GM19193 (cell line): Measurements from ENCODE around the gene SNRPD3.
"Not testable (repeated sequence)": the region's sequence is repeated elsewhere in the genome, so short reads cannot be mapped to it uniquely, and the experiment has no call there.

Source experiments
- POLR2A ChIP-seq: IDR thresholded peaks from 4 replicates; pipeline ENCODE4 v1.6.1; 2011; ENCODE audit not compliant: insufficient read depth, insufficient read length; ENCODE audit errors: extremely low read depth

SNRPD3 gene

DNA sequence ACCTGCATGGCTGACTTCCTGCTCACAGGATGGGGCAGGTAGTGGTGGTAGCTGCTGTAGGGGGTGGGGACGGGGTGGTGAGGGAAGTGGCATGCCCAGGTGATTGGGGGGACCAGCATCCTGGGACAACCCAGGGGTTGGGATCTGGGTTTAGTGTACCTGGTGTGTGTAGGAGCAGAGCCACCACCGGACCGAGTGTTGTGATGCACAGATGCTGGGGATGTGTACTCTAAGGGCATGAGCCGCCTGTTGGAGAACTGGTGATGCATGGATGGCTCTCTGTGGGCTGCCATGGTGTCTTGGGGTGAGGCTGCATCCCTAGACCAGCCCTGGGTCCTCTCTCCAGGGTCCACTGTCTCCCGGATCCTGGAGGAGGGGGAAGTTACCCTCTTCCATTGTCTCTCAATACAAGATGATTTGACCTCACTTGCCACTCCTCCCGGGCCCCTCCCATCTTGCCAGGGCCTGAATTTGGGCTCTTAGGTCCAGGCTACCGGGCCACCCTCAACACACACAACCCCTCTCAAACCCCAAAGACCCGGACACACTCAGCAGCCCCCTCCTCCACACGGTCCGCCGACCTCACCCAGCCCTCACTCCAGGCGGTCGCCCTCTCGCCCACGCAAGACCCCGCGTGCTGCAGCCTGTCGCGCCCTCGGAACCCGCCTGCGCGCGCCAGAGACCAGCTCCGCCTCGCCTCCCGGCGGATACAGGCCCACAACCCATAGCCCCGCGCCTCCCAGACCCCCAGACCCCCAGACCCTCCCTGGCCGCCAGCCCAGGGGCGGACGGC, 36.5 kb downstream of the SNRPD3 start:
- no peak for TF ChIP-seq POLR2A

DNA sequence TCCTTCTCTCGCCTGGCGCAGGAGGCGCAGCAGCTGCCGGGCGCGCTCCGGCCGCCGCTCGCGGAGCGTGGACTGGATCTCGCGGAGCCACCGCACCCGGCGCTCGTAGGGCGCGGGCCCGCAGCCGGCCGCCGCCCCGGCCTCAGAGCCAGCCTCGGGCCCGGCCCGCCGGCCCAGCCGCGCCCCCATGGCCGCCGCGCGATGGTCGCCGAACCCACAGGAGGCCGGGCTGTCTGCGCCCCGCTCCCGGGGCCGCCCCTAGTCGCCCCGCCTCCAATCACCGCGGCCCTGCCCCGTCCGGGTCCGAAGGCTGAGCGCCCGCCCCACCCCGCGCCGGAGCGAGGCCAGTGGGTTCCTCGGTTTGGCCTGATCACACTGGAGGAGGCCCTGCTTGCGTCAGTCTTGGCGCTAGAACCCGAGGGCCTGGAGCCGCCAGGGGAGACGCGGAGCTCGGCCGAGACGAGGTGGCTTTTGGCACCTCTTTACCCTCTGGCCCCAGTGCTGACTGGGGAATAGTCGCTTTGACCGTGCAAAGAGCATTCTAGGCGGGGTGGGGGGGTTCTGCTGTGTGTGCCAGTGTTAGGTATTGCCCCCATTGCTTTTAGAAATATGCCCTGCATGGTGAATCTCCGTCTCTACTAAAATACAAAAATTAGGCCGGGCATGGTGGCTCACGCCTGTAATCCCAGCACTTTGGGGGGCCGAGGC, 37.2 kb downstream of the SNRPD3 start, which contains the start of gene LRRC75B:
TSS of gene LRRC75B (minus strand) at position 223 of the 708 bp plus-strand sequence. CDS start at position 189, 34 bp downstream.
- peak; percentile 49 for TF ChIP-seq POLR2A

DNA sequence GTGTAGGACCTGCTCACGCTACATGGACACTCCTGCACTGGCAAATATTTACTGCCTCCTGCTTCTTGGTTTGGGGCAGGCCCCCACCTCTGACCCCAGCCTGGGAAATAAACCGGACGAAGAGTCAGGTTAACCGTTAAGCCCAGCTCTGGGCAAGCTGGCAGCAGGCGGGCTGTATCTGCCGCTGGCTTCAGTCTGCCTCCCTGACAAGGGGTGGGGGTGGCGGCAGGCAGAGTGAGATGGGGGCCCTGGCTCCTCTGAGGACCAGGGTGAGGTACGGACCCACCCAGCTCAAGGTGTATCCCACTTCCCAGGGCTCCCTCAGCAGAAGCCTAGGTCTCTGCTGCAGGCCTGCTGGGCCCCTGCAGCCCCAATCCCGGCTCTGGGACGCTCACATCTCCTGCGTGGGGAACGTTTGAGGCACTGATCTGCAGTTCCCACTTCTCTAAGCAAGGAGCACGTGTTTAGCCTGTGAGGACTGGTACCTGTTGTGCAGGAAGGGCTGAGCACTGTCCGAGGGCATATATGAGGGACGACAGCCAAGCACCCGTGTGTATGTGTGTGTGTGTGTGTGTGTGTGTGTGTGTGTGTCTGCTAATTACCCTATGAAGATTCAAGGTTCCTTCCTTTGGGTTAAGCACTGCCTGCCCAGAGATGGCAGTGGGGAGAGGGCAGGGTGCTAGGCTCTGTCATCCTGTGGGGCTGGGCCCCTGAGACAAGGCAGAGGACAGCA, 38.2 kb downstream of the SNRPD3 start:
- TF ChIP-seq POLR2A: no peak

DNA sequence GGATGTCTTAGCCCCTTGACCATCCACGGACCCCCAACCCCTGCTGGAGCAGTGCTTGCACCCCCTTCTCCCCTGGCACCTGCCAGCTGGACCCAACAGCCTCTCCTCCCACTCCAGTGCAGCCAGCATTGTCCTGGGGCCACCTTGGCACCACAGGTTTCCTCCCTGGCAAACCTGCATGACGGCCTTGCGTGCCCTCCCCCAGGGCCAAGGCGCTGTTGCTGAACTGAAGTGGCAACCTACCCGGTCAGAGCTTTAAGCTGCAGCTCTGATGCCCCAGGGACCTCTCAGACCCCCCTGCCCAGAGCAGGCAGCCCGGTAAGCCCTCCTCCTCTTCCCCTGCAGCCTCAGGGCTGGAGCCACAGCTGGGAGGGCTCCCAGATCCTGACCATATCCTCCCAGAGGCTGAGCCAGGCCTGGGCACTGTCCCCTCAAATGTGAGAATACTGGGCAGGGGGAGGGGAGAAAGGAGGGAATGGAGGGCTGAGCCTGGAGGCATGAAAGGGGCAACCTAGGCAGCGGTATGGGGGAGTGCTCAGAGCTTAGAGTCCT, 38.8 kb downstream of the SNRPD3 start:
- no peak for TF ChIP-seq POLR2A

DNA sequence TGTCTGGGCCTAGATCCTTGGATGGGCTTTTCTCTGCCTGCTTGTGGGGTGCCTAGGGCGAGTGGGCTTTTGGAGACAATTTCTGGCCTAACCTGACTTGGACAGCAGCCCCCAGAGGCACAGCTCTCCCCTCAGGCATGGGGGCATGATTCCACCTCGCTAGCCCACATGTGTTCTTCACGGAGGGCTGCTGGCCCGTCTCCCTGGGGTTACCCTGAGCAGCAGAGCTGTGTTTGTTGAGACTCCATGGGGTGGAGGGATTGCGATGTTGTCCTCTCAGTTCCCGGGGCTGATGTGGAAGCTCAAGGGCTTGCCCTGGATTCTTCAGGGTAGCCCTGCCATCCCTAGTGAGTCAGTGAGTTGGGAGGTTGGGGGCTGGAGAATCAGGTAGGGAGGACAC, 39.4 kb downstream of the SNRPD3 start:
- TF ChIP-seq POLR2A: no peak

DNA sequence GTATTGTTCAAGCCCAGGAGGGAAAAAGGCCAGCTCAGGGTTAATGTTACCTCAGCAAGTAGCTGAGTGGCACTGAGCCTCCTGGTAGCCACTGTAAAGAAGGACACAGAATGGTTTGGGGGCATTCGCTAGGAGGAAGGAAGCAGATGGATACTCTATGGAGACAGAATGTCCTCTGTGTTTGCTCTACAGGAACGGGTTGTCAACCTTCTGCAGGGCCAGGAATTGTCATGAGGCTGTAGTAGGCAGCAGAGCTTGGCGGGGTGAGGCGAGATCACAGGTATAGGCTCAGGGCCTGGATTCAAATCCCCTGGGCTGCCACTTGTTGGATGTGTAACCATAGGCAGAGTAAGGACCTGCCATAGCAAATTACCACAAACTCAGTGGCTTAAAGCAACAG, 40.1 kb downstream of the SNRPD3 start:
- TF ChIP-seq POLR2A: no peak

DNA sequence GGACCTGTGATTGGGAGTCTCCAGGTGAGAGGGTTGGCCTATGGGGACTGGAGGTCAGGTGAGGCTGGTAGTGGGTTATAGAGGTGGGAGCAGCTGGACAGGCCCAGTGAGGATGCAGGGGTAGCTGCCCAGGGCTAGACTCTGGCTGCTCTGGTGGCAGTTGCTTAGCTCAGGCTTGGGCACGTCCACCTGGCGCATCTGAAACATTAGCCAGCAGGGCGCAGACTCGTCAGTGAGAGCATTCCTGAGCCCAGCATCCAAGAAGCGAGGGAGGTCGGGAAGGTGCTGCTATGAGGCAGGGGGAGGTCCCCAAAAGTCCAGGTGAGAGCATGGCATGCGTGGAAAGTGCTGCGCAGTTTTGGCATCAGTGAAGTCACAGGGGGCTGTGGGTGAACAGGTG, 43.7 kb downstream of the SNRPD3 start:
- TF ChIP-seq POLR2A: no peak

DNA sequence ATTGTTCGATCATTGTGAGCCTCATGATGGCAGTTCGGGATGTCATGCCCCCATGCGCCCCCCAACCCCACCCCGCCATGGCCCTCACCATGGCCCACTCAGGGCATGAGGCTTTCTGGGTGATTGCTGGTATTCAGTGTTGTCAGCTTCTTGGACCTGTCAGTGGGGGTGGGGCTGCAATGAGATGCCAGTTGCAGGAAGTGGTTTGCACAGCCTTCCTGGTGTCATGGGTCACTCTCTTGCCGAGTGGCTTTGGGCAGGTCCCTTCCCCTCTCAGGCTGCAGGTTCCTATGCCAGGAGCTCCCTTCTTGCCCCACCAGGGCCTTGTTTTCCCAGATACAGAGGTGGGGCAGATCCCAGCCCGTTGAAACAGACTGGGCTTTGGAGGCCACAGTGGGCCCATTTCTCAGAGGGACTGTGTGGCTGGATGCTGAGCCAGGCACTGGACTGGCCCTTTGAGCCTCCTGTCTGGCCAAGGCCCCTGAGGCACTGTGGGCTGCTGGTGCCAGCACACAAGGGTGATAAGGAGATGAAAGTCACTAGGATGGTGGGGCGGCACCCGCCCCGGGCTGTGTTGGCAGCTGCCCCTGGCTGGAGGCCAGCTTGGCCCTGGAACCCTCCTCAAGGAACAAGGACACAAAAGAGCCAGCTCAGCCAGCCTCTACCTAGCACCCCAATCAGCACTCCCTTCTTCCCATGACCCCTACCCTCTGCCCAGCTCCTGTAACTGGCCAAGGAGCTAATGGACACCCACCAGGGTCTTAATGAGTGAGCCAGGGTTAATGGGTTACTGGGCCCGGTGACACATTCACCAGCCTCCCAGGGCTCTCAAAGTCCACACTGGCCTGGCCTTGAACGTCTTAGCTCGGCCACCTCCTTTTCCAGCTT, 45.7 kb downstream of the SNRPD3 start:
- no peak for TF ChIP-seq POLR2A

DNA sequence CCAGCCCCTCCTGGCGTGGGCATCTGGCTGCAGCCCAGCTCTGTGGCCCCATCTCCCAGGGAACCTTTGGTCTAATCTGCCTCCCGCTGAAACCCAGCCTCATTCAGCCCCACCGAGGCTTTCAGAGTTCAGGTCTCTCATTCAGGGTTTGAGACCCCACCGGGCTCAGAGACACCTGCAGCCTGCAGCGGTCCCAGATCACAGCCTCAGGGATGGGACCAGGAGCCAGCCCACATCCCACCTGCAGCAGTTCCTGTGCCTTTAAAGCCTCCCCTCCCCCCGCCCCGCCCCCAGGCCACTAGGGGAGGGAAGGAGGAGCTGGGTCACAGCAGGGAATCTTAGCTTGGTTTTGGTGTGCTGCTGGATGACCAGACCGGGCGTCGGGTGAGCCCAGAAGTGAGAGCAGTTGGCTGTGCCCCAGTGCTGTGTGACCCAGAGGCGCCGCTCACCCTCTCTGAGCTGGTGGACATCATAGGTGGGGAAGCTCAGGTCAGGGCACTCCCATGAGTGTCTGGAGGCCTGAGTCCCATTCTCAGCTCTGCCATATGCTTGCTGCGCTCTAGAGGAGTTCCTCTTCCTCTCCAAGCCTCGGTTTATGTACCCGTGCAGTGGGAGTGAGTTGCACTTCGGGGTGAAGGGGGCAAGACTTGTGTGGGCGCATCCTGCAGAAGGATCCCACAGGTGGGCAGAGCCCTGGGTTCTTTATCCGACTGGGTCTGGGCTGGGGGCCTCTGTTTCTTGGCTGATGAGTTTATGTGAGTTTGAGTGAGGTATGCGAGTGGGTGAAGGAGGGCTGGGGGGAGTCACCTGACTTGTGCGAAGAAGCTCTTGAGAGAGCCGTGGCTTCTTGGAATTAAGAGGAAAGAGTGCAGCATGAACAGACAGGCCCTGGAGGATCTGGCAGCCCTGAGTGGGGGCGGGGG, 47.3 kb downstream of the SNRPD3 start, which contains the start of gene GGT1:
TSS of gene GGT1 (plus strand) at position 347 of the 923 bp plus-strand sequence. CDS start 7,889 bp downstream, outside the sequence.
- TF ChIP-seq POLR2A: not testable (repeated sequence)
